Thoracic aorta (tissue), 2 donors: ENCODE results near the gene DNASE1L2. TPM values are rescaled to one million over a fixed set of nuclear protein-coding genes. Genes with fewer than 3 reads are reported as not detected.

Experiments
- ATAC-seq: fragments of 150-250 bp; one replicate; pipeline ENCODE4 v1.8.0; 2017; ENCODE audit warnings: low read depth; ENCODE audit not compliant: insufficient number of reproducible peaks, low FRiP score
- DNase-seq: peaks from one replicate; pipeline ENCODE4 v3.0.0-alpha.2; 2020; ENCODE audit warnings: low spot score
- H3K27ac ChIP-seq, 2 donors: fragments of 200-600 bp; sonication (generic); 1 replicate in 1 of 2; 2 replicates in 1 of 2; pipeline ENCODE4 v1.5.1; 2016; ENCODE audit warnings: mild to moderate bottlenecking in 2 of 2, moderate library complexity in 2 of 2
- H3K27me3 ChIP-seq: fragments of 200-600 bp; sonication (generic); replicated peaks from 2 replicates; pipeline ENCODE4 v1.6.0; 2016; ENCODE audit warnings: mild to moderate bottlenecking; ENCODE audit not compliant: insufficient read depth
- H3K36me3 ChIP-seq: fragments of 200-600 bp; sonication (generic); one replicate; pipeline ENCODE4 v1.5.1; 2016
- H3K4me1 ChIP-seq, 2 donors: fragments of 200-600 bp; sonication (generic); 1 replicate in 1 of 2; 2 replicates in 1 of 2; pipeline versions ENCODE4 v1.5.1 to v1.6.0; 2016; ENCODE audit warnings: low read depth in 2 of 2, mild to moderate bottlenecking in 1 of 2; ENCODE audit not compliant: control insufficient read depth in 1 of 2
- H3K4me3 ChIP-seq: fragments of 200-600 bp; sonication (generic); 2 replicates; pipeline ENCODE4 v1.5.1; 2016; ENCODE audit warnings: mild to moderate bottlenecking
- H3K9me3 ChIP-seq: fragments of 200-600 bp; sonication (generic); 2 replicates; pipeline ENCODE4 v1.5.1; 2016
- total RNA-seq, 2 donors: library from RNA; depleted of rRNA; stranded (reverse); fragments of >200 nt; gene quantifications; one replicate each; pipeline versions ENCODE4 v1.1.0 to v1.2.3, GENCODE V29; 2016
- TF ChIP-seq, protein P1 (sequence below): fragments of 200-600 bp; sonication (generic); IDR thresholded peaks from one replicate; pipeline ENCODE4 v1.5.1; 2019; ENCODE audit warnings: antibody characterized with exemption

The DNASE1L2 gene
- total RNA-seq, 2 donors from 2014 or later = 2.3 to 10.7 TPM

DNA sequence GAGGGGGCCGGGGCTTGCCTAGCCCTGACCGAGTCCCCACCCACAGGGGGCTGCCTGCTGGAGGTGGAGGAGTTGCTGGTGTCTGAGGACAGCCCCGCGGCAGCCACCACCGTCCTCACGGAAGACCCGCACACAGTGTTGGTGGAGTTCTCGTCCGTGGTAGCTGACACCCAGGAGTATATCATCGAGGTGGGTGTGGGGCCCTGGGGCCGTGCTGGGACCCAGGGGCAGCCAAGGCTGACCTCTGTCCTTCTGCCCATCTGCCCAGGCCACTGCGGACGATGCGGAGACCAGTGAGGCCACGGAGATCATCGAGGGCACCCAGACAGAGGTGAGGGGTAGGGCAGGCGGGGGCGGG lies 1.5 kb upstream of the DNASE1L2 start:
- H3K9me3 ChIP-seq = no peaks in the 10 kb centered on the region
- H3K27me3 ChIP-seq = no peaks in the 10 kb centered on the region
- peaks cover 10 to 14% of the 10 kb centered on the region in 2 donors for H3K4me1 ChIP-seq
- TF ChIP-seq, protein P1, sequence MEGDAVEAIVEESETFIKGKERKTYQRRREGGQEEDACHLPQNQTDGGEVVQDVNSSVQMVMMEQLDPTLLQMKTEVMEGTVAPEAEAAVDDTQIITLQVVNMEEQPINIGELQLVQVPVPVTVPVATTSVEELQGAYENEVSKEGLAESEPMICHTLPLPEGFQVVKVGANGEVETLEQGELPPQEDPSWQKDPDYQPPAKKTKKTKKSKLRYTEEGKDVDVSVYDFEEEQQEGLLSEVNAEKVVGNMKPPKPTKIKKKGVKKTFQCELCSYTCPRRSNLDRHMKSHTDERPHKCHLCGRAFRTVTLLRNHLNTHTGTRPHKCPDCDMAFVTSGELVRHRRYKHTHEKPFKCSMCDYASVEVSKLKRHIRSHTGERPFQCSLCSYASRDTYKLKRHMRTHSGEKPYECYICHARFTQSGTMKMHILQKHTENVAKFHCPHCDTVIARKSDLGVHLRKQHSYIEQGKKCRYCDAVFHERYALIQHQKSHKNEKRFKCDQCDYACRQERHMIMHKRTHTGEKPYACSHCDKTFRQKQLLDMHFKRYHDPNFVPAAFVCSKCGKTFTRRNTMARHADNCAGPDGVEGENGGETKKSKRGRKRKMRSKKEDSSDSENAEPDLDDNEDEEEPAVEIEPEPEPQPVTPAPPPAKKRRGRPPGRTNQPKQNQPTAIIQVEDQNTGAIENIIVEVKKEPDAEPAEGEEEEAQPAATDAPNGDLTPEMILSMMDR = no peak
- no peak for DNase-seq
- H3K27ac ChIP-seq = no peak overlapping the region
- no peak overlapping the region for H3K4me3 ChIP-seq
- ATAC-seq = no peak
- peaks cover 55% of the 10 kb centered on the region for H3K36me3 ChIP-seq

DNA sequence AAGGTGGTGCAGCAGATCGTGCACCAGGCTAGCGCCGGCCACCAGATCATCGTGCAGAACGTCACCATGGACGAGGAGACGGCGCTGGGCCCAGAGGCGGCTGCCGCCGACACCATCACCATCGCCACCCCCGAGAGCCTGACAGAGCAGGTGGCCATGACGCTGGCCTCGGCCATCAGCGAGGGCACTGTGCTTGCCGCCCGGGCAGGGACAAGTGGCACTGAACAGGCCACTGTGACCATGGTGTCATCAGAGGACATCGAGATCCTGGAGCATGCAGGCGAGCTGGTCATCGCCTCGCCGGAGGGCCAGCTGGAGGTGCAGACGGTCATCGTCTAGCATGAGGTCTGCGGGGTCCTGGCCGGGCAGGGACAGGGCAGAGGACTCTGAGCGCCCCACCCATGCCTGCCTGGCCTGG lies 1.0 kb upstream of the DNASE1L2 start:
- TF ChIP-seq, protein P1 = no peak
- ATAC-seq = no peak
- Histone ChIP-seq H3K36me3 (peaks cover 51% of the 10 kb centered on the region), H3K27ac (no peak overlapping the region), H3K27me3 (no peaks in the 10 kb centered on the region), H3K4me1 (peaks cover 10 to 14% of the 10 kb centered on the region in 2 donors), H3K4me3 (no peak overlapping the region), H3K9me3 (no peaks in the 10 kb centered on the region)
- no peak for DNase-seq

DNA sequence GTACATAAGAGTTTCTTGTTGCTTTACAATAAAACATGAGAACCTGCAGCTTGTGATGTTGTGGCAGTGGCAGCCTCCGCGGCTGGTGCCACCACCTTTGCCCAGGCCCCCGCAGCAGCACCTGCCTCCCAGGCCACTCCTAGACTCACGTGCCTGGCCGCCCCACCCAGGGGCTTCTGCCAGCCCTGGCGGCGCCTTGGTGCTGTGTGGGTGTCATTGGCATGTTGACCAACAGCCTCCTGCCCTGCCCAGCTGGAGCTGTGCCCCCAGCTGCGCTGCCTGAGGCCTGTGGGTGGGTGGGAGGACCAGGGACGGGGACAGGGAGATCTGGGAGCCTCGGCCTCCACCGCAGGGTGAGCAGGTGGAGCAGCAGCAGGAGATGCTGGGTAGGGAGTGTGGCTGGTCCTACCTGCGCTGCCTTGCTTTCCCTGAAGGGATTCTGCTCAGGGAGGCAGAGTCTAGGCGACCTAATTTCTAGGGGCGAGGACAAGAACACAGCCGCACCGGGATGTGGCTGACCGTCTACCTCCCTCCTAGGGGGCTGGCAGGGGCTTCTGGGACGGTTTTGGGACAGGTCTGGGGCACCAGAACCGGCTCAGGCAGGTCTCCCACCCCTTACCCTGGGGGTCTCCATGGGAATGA lies 428 bp upstream of the DNASE1L2 start:
- ATAC-seq = no peak
- DNase-seq = no peak
- Histone ChIP-seq H3K27ac (no peak overlapping the region), H3K9me3 (no peaks in the 10 kb centered on the region), H3K27me3 (no peaks in the 10 kb centered on the region), H3K36me3 (peaks cover 48% of the 10 kb centered on the region), H3K4me3 (no peak overlapping the region), H3K4me1 (peaks cover 10 to 14% of the 10 kb centered on the region in 2 donors)
- TF ChIP-seq, protein P1 = no peak

DNA sequence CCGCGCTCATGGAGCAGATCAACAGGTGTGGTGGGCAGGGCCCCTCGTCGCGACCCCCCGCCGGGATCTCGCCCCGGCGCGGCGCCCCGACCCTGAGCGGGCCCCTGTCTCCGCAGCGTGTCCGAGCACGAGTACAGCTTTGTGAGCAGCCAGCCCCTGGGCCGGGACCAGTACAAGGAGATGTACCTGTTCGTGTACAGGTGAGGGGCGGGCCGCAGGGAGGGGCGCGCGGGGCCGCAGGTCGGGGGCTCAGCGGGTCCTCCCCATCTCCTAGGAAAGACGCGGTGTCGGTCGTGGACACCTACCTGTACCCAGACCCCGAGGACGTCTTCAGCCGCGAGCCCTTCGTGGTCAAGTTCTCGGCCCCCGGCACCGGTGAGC lies 848 bp downstream of the DNASE1L2 start:
- H3K27ac ChIP-seq = no peak overlapping the region
- ATAC-seq = no peak
- TF ChIP-seq, protein P1 = no peak
- DNase-seq = no peak
- peaks cover 10 to 14% of the 10 kb centered on the region in 2 donors for H3K4me1 ChIP-seq
- no peaks in the 10 kb centered on the region for H3K9me3 ChIP-seq
- no peaks in the 10 kb centered on the region for H3K27me3 ChIP-seq
- peak overlapping the region; percentile 57 for H3K4me3 ChIP-seq
- H3K36me3 ChIP-seq = peaks cover 37% of the 10 kb centered on the region

DNA sequence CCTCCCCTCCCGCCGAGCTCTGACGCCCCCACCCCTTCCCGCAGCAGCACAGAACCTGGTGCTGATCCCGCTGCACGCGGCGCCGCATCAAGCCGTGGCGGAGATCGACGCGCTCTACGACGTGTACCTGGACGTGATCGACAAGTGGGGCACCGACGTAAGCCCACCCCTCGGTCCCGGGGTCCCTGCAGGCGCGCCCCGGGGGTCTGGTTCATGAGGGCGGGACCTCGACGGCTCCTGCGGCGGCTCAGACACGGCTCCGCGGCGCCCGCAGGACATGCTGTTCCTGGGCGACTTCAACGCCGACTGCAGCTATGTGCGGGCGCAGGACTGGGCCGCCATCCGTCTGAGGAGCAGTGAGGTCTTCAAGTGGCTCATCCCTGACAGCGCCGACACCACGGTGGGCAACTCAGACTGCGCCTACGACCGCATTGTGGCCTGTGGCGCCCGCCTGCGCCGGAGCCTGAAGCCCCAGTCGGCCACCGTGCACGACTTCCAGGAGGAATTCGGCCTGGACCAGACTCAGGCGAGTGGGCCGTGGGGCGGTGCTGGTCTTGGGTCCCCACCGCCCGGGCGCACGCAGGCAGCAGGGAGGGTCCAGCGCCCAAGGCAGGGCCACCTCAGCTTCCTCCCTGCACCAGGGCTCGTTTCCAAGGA lies 1.4 kb downstream of the DNASE1L2 start:
- no peak for ATAC-seq
- no peaks in the 10 kb centered on the region for H3K9me3 ChIP-seq
- TF ChIP-seq, protein P1 = no peak
- no peak overlapping the region for H3K4me3 ChIP-seq
- H3K27me3 ChIP-seq = no peaks in the 10 kb centered on the region
- DNase-seq = no peak
- H3K27ac ChIP-seq = no peak overlapping the region
- H3K36me3 ChIP-seq = peaks cover 37% of the 10 kb centered on the region
- H3K4me1 ChIP-seq = peaks cover 10 to 14% of the 10 kb centered on the region in 2 donors
